ENCODE results near the gene CGN. TPM values are rescaled to one million over a fixed set of nuclear protein-coding genes. Genes with fewer than 3 reads are reported as not detected.

Gene CGN, protein sequence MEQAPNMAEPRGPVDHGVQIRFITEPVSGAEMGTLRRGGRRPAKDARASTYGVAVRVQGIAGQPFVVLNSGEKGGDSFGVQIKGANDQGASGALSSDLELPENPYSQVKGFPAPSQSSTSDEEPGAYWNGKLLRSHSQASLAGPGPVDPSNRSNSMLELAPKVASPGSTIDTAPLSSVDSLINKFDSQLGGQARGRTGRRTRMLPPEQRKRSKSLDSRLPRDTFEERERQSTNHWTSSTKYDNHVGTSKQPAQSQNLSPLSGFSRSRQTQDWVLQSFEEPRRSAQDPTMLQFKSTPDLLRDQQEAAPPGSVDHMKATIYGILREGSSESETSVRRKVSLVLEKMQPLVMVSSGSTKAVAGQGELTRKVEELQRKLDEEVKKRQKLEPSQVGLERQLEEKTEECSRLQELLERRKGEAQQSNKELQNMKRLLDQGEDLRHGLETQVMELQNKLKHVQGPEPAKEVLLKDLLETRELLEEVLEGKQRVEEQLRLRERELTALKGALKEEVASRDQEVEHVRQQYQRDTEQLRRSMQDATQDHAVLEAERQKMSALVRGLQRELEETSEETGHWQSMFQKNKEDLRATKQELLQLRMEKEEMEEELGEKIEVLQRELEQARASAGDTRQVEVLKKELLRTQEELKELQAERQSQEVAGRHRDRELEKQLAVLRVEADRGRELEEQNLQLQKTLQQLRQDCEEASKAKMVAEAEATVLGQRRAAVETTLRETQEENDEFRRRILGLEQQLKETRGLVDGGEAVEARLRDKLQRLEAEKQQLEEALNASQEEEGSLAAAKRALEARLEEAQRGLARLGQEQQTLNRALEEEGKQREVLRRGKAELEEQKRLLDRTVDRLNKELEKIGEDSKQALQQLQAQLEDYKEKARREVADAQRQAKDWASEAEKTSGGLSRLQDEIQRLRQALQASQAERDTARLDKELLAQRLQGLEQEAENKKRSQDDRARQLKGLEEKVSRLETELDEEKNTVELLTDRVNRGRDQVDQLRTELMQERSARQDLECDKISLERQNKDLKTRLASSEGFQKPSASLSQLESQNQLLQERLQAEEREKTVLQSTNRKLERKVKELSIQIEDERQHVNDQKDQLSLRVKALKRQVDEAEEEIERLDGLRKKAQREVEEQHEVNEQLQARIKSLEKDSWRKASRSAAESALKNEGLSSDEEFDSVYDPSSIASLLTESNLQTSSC
- total RNA-seq, result 0.27 TPM
- long read RNA-seq, partial matches to known transcripts, result 0 of 1 reads
- long read RNA-seq, other reads (novel, unspliced or antisense), result 0 of 1 reads

DNA sequence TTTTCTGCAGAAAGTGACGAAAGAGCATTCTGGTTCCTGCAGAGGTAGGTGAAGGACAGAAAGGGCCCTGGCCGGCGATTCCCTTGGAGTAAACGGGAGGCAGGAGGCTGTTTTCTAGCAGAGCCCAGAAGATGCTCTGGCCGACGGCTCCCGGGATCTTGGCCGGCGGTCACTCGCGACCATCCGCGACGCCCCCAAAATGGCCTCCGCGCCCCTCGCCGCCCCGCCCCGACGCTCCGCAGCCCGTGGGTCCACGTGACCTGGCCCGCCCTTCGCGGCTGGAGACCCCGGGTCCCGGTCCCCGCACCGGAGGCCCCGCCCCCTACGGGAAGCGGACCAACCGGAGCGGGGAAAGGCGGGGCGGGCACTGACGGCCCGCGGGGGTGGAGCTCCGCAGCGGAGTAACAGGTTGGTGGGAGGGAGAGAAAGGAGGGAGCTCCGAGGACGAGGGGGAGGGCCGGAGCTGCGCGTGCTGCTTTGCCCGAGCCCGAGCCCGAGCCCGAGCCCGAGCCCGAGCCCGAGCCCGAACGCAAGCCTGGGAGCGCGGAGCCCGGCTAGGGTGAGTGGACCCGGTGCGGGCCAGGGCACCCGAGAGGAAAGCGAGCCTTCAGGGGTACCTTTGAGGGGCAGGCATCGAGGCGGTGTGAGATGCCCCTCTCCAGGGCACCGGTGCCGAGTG is at the start of gene CGN:
Gene CGN, plus strand, starts transcription at position 431 of the 679 bp plus-strand sequence. CDS start 7,133 bp downstream, outside the sequence.
- intact Hi-C loops (cut with DNase I), result no loop called here
- ATAC-seq (ENCODE audit: poor library complexity), result peak; percentile 97
- DNase-seq, result peak; percentile 87

DNA sequence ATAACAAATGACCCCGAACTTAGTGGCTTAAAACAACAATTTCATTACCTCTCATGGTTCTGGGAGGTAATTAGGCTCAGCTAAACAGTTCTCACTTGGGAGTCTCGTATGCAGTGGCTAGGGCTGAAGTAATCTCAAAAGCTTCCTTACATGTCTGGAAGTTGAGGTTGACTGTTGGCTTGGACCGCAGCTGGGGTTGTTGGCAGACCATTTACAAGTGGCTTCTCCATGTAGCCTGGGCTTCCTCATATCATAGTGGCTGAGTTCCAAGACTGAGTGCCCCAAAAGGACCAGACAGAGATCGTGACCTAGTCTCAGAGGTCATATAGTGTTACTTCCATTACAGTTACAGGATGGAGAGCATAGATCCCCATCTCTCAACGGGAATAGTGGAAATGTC is 49.5 kb upstream of the CGN start:
- intact Hi-C loops (cut with DNase I), result no loop called here
- DNase-seq, result no peak
- ATAC-seq (ENCODE audit: poor library complexity), result no peak

DNA sequence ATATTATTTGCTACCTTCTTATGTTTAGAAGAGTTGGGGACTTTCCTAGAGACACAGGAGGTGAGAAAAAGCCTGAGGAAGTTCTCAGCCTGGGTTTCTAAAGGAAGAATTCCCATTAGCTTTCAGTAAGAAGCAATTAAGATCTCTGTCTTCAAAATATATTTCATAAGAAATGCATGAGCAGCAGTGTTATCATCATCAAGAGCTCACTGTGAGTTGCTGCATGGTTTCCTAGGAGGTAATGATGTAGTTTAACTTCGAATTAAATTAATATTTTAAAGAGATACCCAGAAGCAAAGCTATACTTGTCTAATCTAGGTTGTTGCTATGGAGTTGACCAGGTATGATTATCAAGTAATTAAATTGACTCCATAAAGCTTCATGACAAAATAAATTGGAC is 46.2 kb upstream of the CGN start:
- ATAC-seq (ENCODE audit: poor library complexity) (no peak), DNase-seq (no peak)
- intact Hi-C loops (cut with DNase I), result no loop called here

DNA sequence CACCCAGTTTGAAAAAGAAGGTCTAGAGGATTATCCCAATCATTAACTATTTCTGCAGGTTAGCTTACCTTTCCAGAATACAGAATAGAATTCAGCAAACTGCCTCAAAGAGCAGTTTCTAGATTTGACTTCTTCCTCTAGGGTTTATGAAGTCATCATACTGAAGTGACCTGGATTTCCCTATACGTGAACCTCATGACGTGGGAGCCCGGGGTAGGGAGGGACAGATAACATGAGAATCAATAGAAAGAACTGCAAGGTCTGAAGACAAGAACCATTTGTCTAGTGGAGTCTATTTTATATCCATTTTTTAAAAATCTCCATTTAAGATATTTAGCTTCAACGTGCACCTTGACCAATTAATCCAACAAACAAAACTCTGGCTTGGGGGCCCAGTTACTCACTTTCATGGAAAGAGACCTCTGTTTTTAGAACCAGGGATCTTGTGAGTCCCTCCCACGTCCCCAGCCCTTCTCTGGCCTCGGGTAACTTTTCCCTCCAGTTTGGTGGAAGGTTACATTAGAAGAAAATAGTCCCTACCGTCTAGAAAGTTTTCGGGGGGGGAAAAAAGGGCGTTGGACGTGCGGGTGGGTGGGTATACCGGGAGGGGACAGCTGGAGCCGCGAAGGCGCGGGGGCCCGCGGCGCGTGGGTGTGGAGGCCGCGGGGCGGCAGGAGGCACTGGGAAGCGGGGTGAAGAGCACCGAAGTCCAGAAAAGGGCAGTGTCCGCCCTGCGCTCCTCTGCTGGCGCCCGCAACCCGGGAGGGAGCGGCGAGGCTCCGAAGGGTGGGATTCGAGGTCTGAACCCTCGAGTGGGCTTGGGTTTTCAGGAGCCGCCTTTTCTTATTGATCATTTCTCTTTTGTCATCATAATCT is 38.1 kb upstream of the CGN start:
- DNase-seq (peak; percentile 61), ATAC-seq (ENCODE audit: poor library complexity) (peak; percentile 86)
- intact Hi-C loops (cut with DNase I), result no loop called here

DNA sequence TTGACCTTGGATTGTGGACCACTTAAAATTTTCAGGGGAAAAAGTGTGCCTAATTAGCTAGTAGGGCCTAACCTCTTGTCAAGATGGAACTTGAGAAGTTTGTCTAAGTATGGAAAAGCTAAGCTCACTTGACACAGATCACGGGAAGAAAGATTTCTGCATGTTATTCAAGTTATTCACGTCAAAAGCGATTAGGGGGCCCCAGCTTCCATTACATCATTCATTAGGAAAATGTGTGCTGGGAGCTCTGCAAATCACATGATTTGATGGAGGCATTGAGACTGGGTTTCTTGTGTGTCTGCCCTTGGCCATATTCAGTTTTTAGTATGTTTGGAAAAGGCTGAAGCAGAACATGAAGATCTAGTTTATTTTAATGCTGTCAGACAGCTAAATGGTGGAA is 36.4 kb upstream of the CGN start:
- intact Hi-C loops (cut with DNase I), result no loop called here
- no peak for DNase-seq
- ATAC-seq (ENCODE audit: poor library complexity), result no peak

DNA sequence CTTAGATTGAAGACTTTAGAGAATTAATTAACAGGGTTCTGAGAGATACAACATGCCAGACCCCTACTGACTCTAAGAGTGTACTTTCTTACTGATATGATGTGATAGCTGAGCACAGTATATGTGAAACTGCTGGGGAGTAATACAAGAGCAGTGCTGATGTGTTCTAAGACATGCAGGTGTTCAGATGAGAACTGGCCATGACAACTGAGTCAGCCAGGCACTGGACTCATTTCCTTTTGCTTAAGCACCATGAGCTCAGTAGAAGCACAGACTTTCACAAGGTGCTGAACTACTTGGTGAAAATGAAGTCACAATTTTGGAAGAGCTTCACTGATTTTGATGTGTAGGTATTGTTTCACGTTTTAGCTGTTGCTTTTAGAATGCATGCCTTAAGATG is 36.0 kb upstream of the CGN start:
- ATAC-seq (ENCODE audit: poor library complexity) (no peak), DNase-seq (no peak)
- intact Hi-C loops (cut with DNase I), result no loop called here

DNA sequence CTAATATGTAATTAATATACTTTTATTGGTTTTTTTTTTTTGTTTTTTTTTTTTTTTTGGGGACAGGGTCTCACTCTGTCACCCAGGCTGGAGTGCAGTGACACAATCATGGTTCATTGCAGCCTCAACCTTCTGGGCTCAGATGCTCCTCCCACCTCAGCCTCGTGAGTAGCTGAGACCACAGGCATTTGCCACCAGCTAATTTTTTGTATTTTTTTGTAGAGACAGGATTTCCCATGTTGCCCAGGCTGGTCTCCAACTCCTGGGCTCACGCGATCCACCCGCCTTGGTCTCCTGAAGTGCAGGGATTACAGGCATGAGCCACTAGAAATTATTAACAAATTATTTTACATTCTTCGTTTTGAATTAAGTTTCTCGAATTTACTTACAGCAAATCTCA is 35.1 kb upstream of the CGN start:
- no peak for ATAC-seq (ENCODE audit: poor library complexity)
- intact Hi-C loops (cut with DNase I), result no loop called here
- no peak for DNase-seq

DNA sequence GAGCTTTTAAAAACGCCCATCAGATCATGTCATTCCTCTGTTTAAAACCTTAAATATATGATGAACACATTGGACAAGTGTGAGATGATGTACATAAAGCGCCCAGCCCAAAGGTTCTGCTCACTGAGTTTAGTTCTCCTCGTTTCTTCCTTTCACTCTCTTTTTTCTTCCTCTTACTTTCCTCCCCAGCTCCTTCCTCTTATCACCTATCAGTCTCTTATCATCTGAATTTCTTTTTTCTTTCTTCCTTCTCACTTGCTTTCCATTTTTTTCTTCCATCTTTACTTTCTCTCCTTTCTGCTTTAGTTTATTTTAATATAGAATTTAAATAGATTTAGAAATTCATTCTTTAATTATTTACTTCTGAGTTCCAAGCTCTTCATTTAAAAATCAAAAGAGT is 34.1 kb upstream of the CGN start:
- no peak for DNase-seq
- no peak for ATAC-seq (ENCODE audit: poor library complexity)
- intact Hi-C loops (cut with DNase I), result no loop called here

DNA sequence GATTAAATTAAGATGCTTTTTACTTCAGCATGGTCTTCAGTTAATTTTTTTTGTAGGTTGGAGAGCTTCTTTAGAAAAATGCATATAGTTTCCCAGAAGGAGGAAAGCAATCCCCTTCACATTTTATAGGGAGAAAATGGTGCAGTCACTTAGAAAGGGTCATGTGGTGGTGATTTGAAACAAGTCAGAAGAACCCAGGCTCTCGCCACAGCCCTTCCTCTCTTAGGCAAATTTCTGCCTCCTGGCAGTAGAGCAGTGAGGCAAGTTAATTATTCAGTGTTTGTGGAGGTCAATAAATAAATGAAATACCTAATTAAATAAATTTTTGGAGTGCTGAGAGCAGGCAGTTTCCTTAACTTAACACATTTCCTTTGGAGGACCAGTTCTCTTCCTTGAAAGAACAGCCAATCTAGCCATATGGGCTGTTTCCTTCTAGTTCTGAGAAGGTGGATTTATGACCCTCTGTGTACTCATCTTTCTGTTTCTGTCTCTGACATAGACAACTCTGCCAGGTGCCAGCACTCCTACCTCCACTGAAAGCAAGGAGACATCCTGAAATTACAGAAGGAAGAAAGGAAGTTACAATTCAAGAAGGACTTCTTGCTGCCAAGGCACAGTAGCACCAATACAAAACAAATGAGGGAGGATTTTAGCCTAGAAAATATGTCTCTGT is 32.9 kb upstream of the CGN start:
- no peak for ATAC-seq (ENCODE audit: poor library complexity)
- DNase-seq, result no peak
- intact Hi-C loops (cut with DNase I), result no loop called here

DNA sequence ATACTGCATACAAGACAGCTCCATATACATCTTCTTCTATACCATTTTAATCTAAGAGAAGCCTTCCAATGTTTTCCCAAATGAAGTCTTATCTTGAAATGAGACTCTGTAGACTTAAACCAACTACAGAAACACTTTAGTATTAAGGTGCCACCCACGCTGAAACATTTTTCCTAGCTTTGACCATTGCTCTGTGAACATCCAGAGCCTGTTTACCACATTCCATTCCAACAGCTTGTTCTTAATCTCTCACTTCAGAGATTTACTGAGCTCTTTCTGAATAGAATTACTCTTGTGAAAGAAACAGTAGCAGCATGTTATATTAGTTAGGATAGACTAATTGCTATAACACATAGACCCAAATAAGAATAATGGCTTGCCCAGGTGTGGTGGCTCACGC is 32.3 kb upstream of the CGN start:
- no peak for ATAC-seq (ENCODE audit: poor library complexity)
- intact Hi-C loops (cut with DNase I), result no loop called here

DNA sequence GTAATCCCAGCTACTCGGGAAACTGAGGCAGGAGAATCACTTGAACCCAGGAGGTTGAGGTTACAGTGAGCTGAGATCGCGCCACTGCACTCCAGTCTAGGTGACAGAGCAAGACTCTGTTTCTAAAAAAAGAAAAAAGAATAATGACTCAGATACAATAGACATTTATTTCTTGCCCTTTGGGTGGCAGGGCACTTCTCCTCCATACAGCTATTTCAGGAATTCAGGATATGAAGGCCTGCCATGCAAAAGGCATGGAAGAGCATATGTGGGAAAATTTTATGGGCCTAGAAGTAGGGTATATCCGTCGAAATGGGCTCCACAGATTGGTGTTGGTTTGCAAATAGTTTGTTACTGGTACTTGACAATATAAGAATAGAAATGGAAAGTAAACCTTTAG is 31.7 kb upstream of the CGN start:
- no peak for DNase-seq
- intact Hi-C loops (cut with DNase I), result no loop called here
- no peak for ATAC-seq (ENCODE audit: poor library complexity)

More for the DNA sequence above, 32.3 kb upstream of the CGN start:
- no peak for DNase-seq

DNA sequence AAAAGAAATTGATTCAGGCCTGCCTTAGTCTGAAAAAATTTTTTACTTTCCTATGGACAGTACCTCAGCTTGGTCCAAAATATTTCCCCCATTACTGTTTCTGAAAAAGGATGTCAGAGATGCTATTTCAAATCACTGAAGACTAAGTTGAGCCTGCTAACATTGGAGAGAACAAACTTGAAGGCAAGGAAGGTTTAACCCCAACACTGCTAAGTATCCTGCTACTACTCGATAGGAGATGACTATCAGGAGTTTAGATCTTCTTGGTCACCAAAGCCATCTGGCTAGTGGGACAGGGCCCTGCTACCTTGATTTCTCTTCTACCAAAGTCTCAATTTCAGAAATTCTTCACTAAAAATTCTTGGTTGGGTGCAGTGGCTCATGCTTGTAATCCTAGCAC is 29.2 kb upstream of the CGN start:
- intact Hi-C loops (cut with DNase I), result no loop called here

DNA sequence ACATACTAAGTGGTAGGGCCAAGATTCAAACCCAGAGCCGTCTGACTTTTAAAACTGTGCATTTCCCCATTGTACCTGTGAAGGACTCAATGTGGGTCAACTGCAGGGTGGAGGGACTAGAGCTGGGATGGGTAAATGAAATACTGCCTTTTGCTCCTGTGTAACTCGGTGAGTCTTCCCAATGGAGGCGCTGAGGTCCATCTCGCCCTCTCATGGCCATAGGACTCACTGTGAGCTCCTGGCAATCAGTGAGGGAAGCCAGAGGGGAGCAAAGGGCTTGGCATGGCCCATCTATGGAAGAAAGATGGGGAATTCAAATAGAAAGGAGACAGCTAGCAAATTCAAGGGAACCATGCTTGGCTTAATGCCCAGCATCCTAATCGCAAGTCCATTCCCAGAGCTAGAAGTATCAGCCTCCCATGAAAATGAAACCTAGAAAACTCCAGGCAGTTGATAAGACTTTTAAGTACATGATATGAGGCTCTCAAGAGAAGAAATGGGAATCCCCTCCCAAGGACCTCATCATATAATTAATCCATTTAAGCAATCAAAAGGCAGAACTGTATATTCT is 25.4 kb upstream of the CGN start:
- no peak for ATAC-seq (ENCODE audit: poor library complexity)
- no peak for DNase-seq
- intact Hi-C loops (cut with DNase I), result no loop called here

More for the DNA sequence above, 29.2 kb upstream of the CGN start:
- DNase-seq, result no peak
- ATAC-seq (ENCODE audit: poor library complexity), result no peak

DNA sequence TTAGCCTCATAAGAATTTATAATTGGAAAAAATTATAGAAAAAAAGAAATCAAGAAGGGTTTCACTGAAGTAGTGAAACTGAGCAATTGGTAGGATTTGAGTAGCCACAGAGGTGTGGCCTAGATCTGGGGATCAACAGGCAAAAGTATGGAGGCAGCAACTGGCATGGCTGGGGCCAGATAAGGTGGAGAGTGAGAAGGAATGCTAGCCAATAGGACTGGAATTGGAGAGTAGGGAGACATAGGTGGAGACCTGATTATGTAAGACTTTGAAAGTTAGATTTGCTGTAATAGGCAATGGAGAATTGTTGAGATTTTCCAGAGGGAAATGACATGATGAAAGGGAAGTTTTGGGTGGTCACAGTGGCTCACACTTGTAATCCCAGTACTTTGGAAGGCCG is 24.6 kb upstream of the CGN start:
- ATAC-seq (ENCODE audit: poor library complexity), result no peak
- intact Hi-C loops (cut with DNase I), result no loop called here
- no peak for DNase-seq

DNA sequence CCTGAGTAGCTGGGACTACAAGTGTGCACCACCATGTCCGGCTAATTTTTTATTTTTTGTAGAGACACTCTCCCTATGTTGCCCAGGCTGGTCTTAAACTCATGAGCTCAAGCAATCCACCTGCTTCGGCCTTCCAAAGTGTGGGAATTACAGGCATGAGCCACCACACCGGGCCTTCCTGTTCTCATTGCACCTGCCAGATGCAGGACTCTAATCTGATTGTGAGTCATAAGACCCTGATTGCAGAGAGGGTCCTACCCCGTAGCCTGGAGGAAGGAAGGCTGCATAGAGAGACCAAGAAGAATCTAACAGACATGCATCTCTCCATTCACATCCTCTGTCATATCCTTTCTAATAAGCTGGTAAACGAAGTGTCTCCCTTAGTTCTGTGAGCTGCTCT is 19.5 kb upstream of the CGN start:
- ATAC-seq (ENCODE audit: poor library complexity) (no peak), DNase-seq (no peak)

DNA sequence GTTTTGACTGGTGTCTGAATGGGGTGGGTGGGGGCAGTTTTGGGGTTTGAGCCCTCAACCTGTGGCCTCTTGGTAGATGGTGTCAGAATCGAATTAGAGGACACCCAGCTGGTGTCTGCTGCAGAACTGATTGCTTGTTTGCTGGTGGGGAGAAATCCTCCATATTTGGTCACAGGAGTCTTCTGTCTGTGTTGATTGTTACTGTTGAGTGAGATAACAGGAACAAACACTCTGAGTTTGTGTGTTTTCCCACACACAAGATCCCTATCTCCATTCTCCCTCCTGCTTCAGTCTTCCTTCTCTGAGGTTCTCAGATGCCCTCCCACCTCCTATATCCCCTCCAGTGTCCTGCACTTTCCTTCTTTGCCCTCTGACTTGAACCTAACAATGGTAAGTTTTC is 19.1 kb upstream of the CGN start:
- intact Hi-C loops (cut with DNase I), result no loop called here
- no peak for ATAC-seq (ENCODE audit: poor library complexity)
- no peak for DNase-seq

More for the DNA sequence above, 19.5 kb upstream of the CGN start:
- intact Hi-C loops (cut with DNase I), result no loop called here

DNA sequence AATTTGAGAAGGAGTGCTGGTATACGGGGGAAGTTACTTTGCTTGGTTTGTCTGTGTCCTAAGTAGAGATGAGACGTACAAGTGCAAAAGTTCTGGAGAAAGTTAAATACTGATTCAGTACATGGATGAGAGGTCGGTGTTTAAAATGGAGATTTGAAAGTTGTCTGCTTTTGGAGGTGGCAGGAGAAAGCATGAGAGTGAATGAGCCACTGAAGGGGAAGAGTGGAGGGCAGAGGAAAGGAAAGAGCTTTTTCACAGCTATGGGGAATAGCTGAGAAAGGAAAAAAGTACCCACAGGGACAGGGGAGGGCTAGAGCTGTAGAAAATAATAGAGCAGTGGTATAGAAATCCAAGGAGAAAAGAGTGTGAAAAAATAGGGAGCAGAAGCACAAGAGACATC is 18.1 kb upstream of the CGN start:
- intact Hi-C loops (cut with DNase I), result no loop called here
- DNase-seq (no peak), ATAC-seq (ENCODE audit: poor library complexity) (no peak)
